Gastrocnemius medialis (tissue), 4 donors: ENCODE results near the gene IL12RB2. TPM values are rescaled to one million over a fixed set of nuclear protein-coding genes. Genes with fewer than 3 reads are reported as not detected.

Experiments used
- ATAC-seq, 2 donors: fragments of 150-250 bp; one replicate each; pipeline ENCODE4 v1.9.1; 2016
- DNase-seq, 2 donors: peaks; one replicate each; pipeline ENCODE4 v3.0.0-alpha.2; 2019
- H3K27ac ChIP-seq, 4 donors: fragments of 200-600 bp; sonication (generic); 1 replicate in 1 of 4; 2 replicates in 3 of 4; pipeline ENCODE4 v1.5.1; 2016 to 2018; ENCODE audit warnings: mild to moderate bottlenecking in 2 of 4, moderate library complexity in 1 of 4
- H3K27me3 ChIP-seq, 3 donors: fragments of 200-600 bp; sonication (generic) in 2 of 3; 1 replicate in 1 of 3; 2 replicates in 2 of 3; pipeline versions ENCODE4 v1.5.1 to v1.6.0; 2016 to 2019; ENCODE audit warnings: mild to moderate bottlenecking in 1 of 3, moderate library complexity in 1 of 3
- H3K36me3 ChIP-seq, 2 donors: fragments of 200-600 bp; sonication (generic) in 1 of 2; one replicate each; pipeline ENCODE4 v1.5.1; 2017 to 2018
- H3K4me1 ChIP-seq, 2 donors: fragments of 200-600 bp; sonication (generic) in 1 of 2; one replicate each; pipeline ENCODE4 v1.5.1; 2016 to 2017; ENCODE audit warnings: mild to moderate bottlenecking in 2 of 2
- H3K4me3 ChIP-seq, 4 donors: fragments of 200-600 bp; sonication (generic) in 3 of 4; 1 replicate in 1 of 4; 2 replicates in 3 of 4; pipeline ENCODE4 v1.5.1; 2016 to 2019; ENCODE audit warnings: mild to moderate bottlenecking in 2 of 4
- H3K9me3 ChIP-seq, 3 donors: fragments of 200-600 bp; sonication (generic) in 2 of 3; 1 replicate in 1 of 3; 2 replicates in 2 of 3; pipeline ENCODE4 v1.5.1; 2016 to 2019
- POLR2A ChIP-seq, 2 donors: fragments of 450-650 bp; IDR thresholded peaks; one replicate each; pipeline ENCODE4 v1.6.1; 2017; ENCODE audit warnings: antibody characterized with exemption in 2 of 2, mild to moderate bottlenecking in 2 of 2, moderate library complexity in 2 of 2
- in situ Hi-C, 4 donors: fragments of 200-750 bp; cut with MboI; loops; one replicate each; pipeline versions ENCODE4 v1.15.0 to v1.8.0; 2017; ENCODE audit warnings: low sequenced_read_pairs in 4 of 4
- intact Hi-C: fragments of 100-400 bp; cut with DNase I; formaldehyde crosslinking; loops from one replicate; pipeline ENCODE4 v1.15.1; 2023; ENCODE audit warnings: low total_unique reads
- total RNA-seq, 4 donors: library from RNA; depleted of rRNA; stranded (reverse); fragments of >200 nt; gene quantifications; one replicate each; pipeline versions ENCODE4 v1.1.0 to v1.2.3, GENCODE V29; 2016
- TF ChIP-seq, protein P1 (sequence below), 5 experiments: fragments of 450-650 bp in 3 of 5; fragments of 200-600 bp in 2 of 5; sonication (generic) in 2 of 5; IDR thresholded peaks in 4 of 5; conservative IDR thresholded peaks in 1 of 5; 1 replicate in 4 of 5; 2 replicates in 1 of 5; pipeline ENCODE4 v1.5.1; 2016 to 2019; ENCODE audit warnings: antibody characterized with exemption in 5 of 5, mild to moderate bottlenecking in 3 of 5, moderate library complexity in 3 of 5

IL12RB2 gene
- total RNA-seq, 4 donors from 2014 or later: 3.2 to 14.0 (median 9.2) TPM

GRCh38 chr1:67323087-67323486, 15.4 kb downstream of the IL12RB2 start:
- intact Hi-C loops: no loop called here
- Histone ChIP-seq H3K9me3 (no peaks in the 10 kb centered on the region), H3K36me3 (no peaks in the 10 kb centered on the region), H3K4me1 (no peaks in the 10 kb centered on the region), H3K27me3 (no peaks in the 10 kb centered on the region), H3K4me3 (no peak overlapping the region), H3K27ac (no peak overlapping the region)
- DNase-seq (no peak), ATAC-seq (no peak)
- in situ Hi-C loops: no loop called here
- TF ChIP-seq, protein P1, sequence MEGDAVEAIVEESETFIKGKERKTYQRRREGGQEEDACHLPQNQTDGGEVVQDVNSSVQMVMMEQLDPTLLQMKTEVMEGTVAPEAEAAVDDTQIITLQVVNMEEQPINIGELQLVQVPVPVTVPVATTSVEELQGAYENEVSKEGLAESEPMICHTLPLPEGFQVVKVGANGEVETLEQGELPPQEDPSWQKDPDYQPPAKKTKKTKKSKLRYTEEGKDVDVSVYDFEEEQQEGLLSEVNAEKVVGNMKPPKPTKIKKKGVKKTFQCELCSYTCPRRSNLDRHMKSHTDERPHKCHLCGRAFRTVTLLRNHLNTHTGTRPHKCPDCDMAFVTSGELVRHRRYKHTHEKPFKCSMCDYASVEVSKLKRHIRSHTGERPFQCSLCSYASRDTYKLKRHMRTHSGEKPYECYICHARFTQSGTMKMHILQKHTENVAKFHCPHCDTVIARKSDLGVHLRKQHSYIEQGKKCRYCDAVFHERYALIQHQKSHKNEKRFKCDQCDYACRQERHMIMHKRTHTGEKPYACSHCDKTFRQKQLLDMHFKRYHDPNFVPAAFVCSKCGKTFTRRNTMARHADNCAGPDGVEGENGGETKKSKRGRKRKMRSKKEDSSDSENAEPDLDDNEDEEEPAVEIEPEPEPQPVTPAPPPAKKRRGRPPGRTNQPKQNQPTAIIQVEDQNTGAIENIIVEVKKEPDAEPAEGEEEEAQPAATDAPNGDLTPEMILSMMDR (IDR thresholded peaks at IDR 0.05 in 4 of 5, conservative IDR thresholded peaks at IDR 0.05 in 1 of 5): no peak
- no peak for TF ChIP-seq POLR2A (IDR thresholded peaks at IDR 0.05)

GRCh38 chr1:67324068-67324467, 16.4 kb downstream of the IL12RB2 start:
- TF ChIP-seq, protein P1 (IDR thresholded peaks at IDR 0.05 in 4 of 5, conservative IDR thresholded peaks at IDR 0.05 in 1 of 5): no peak
- TF ChIP-seq POLR2A (IDR thresholded peaks at IDR 0.05): no peak
- H3K27me3 ChIP-seq: no peaks in the 10 kb centered on the region
- no peak for ATAC-seq
- H3K4me3 ChIP-seq: no peak overlapping the region
- no peaks in the 10 kb centered on the region for H3K36me3 ChIP-seq
- no peaks in the 10 kb centered on the region for H3K9me3 ChIP-seq
- no peak overlapping the region for H3K27ac ChIP-seq
- H3K4me1 ChIP-seq: no peaks in the 10 kb centered on the region
- intact Hi-C loops: no loop called here
- in situ Hi-C loops: no loop called here
- no peak for DNase-seq

DNA sequence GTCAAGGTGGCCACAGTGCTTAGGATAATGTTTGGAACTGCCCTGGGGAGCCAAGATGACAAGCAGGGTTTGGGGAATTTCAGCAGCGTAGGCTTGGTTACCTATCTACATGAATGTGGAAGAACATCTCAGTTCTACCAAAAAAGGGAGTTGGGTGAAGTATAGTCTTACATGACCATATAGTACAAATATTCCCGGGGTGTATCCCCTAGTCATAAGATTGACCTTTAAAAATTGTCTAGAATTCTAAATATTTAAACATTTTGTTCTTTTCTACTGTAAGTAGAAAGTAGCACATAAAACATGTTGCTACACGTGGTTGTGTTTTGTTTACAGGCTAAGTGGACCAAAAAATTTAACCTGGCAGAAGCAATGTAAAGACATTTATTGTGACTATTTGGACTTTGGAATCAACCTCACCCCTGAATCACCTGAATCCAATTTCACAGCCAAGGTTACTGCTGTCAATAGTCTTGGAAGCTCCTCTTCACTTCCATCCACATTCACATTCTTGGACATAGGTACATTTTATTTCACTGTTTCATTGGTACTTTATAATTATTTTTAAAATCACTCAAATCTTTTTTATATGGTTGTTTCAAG, 20.3 kb downstream of the IL12RB2 start:
- Histone ChIP-seq H3K4me1 (no peaks in the 10 kb centered on the region), H3K9me3 (no peaks in the 10 kb centered on the region), H3K27me3 (no peaks in the 10 kb centered on the region), H3K27ac (no peak overlapping the region), H3K36me3 (no peaks in the 10 kb centered on the region), H3K4me3 (no peak overlapping the region)
- in situ Hi-C loops: no loop called here
- no peak for ATAC-seq
- TF ChIP-seq POLR2A (IDR thresholded peaks at IDR 0.05): no peak
- TF ChIP-seq, protein P1 (IDR thresholded peaks at IDR 0.05 in 4 of 5, conservative IDR thresholded peaks at IDR 0.05 in 1 of 5): no peak
- DNase-seq: no peak
- intact Hi-C loops: no loop called here

GRCh38 chr1:67332653-67333529, 25.2 kb downstream of the IL12RB2 start:
- H3K27ac ChIP-seq: no peak overlapping the region
- no peaks in the 10 kb centered on the region for H3K27me3 ChIP-seq
- H3K9me3 ChIP-seq: no peaks in the 10 kb centered on the region
- in situ Hi-C loops (no loop called here), intact Hi-C loops (loop anchor here (2.0 kb wide), 1 partner anchor 14 kb away; no protein-coding TSS in a partner anchor)
- TF ChIP-seq, protein P1 (IDR thresholded peaks at IDR 0.05 in 4 of 5, conservative IDR thresholded peaks at IDR 0.05 in 1 of 5): no peak
- TF ChIP-seq POLR2A (IDR thresholded peaks at IDR 0.05): no peak
- no peaks in the 10 kb centered on the region for H3K4me1 ChIP-seq
- no peak for DNase-seq
- no peak for ATAC-seq
- H3K4me3 ChIP-seq: no peak overlapping the region
- H3K36me3 ChIP-seq: no peaks in the 10 kb centered on the region
